ENCODE results near the gene CFAP74.

GRCh38 chr1:2045468-2046173 lies 42.0 kb upstream of the CFAP74 start:
- TF ChIP-seq USF2 (IDR thresholded peaks at IDR 0.05; ENCODE audit: low read depth, low read length) = no peak
- no peak for TF ChIP-seq CTCF (conservative IDR thresholded peaks at IDR 0.05; ENCODE audit: low read depth, low read length)
- no peak for TF ChIP-seq MAFK (IDR thresholded peaks at IDR 0.05; ENCODE audit: low read depth, low read length)
- no peak for TF ChIP-seq POLR2A (IDR thresholded peaks at IDR 0.05; ENCODE audit: low read depth, low read length)
- TF ChIP-seq SMC3 (IDR thresholded peaks at IDR 0.05; ENCODE audit: low read depth, low read length) = no peak
- no peak for TF ChIP-seq CEBPB (IDR thresholded peaks at IDR 0.05; ENCODE audit: low read depth, low read length)
- TF ChIP-seq RAD21 (IDR thresholded peaks at IDR 0.05; ENCODE audit: low read length) = no peak
- TF ChIP-seq CHD1 (IDR thresholded peaks at IDR 0.05; ENCODE audit: low read depth, low read length) = no peak
